Measurements from ENCODE around the gene COG4.

GRCh38 chr16:70510216-70510615 lies 13.1 kb downstream of the COG4 start:
- no peak for TF ChIP-seq POLR2A (IDR thresholded peaks at IDR 0.05; ENCODE audit: low read depth, low read length)
- TF ChIP-seq POLR2AphosphoS5 (IDR thresholded peaks at IDR 0.05; ENCODE audit: low read depth, low read length): no peak
- no peak for TF ChIP-seq SPI1 (IDR thresholded peaks at IDR 0.05; ENCODE audit: low read depth, low read length)
- no peak for TF ChIP-seq TAF1 (IDR thresholded peaks at IDR 0.05; ENCODE audit: low read depth, low read length)
